GM18499 (cell line): Measurements from ENCODE around the gene USP17L10.
"Not testable (repeated sequence)": the region's sequence is repeated elsewhere in the genome, so short reads cannot be mapped to it uniquely, and the experiment has no call there.

Experiments used
- ATAC-seq: cut with Tn5 transposase; IDR thresholded peaks from one replicate; pipeline ENCODE4 v1.9.1; 2021; ENCODE audit warnings: moderate number of reproducible peaks; ENCODE audit not compliant: insufficient read depth, unreplicated experiment

Gene USP17L10

DNA sequence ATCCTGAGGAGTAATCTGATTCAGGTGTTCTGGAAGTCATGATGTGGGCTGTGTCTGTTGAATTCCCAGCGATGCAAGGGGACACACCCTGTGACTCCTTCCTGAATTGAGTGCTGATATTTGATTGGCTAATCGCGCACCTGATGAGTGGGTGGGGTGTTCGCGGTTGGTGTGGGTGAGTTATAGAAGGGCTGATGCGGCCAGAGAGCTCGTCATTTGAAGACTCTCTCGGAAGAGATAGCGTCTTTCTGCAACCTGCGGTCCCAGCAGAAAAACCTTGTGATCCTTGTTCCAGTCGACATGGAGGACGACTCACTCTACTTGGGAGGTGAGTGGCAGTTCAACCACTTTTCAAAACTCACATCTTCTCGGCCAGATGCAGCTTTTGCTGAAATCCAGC, at the start of gene USP17L10:
TSS of gene USP17L10 (plus strand) at position 301 of the 400 bp plus-strand sequence. CDS start at position 301, 0 bp downstream.
- not testable (repeated sequence) for ATAC-seq

- ATAC-seq = not testable (repeated sequence)
Measured at GRCh38 chr4:9165990-9166389, 44.5 kb upstream of the USP17L10 start.

GRCh38 chr4:9169791-9170459, 40.5 kb upstream of the USP17L10 start, which contains the start of gene FAM90A26:
FAM90A26 (plus strand) TSS chr4:9170409; CDS start chr4:9173173, 2,764 bp downstream.
- ATAC-seq = not testable (repeated sequence)

GRCh38 chr4:9214701-9215100, 4.2 kb downstream of the USP17L10 start:
- ATAC-seq = not testable (repeated sequence)

- ATAC-seq = not testable (repeated sequence)
Measured at GRCh38 chr4:9215105-9215504, 4.6 kb downstream of the USP17L10 start, which contains the start of gene USP17L11. USP17L11 (plus strand) TSS chr4:9215405; CDS start chr4:9215405, 0 bp downstream.

- ATAC-seq = not testable (repeated sequence)
Measured at GRCh38 chr4:9219852-9220251, 9.4 kb downstream of the USP17L10 start, which contains the start of gene USP17L12. USP17L12 (plus strand) TSS chr4:9220152; CDS start chr4:9220152, 0 bp downstream.

GRCh38 chr4:9224596-9224995, 14.1 kb downstream of the USP17L10 start, which contains the start of gene USP17L13:
USP17L13 (plus strand) TSS chr4:9224896; CDS start chr4:9224896, 0 bp downstream.
- ATAC-seq = not testable (repeated sequence)

GRCh38 chr4:9230249-9230648, 19.8 kb downstream of the USP17L10 start:
- ATAC-seq = not testable (repeated sequence)

DNA sequence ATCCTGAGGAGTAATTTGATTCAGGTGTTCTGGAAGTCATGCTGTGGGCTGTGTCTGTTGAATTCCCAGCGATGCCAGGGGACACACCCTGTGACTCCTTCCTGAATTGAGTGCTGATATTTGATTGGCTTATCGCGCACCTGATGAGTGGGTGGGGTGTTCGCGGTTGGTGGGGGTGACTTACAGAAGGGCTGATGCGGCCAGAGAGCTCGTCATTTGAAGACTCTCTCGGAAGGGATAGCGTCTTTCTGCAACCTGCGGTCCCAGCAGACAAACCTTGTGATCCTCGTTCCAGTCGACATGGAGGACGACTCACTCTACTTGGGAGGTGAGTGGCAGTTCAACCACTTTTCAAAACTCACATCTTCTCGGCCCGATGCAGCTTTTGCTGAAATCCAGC, 23.6 kb downstream of the USP17L10 start, which contains the start of gene USP17L15:
TSS of gene USP17L15 (plus strand) at position 301 of the 400 bp plus-strand sequence. CDS start at position 301, 0 bp downstream.
- ATAC-seq = not testable (repeated sequence)

- ATAC-seq = not testable (repeated sequence)
Measured at GRCh38 chr4:9238461-9238860, 28.0 kb downstream of the USP17L10 start.

GRCh38 chr4:9243579-9243978, 33.1 kb downstream of the USP17L10 start, which contains the start of gene USP17L17:
USP17L17 (plus strand) TSS chr4:9243879; CDS start chr4:9243879, 0 bp downstream.
- ATAC-seq = not testable (repeated sequence)

GRCh38 chr4:9247953-9248680, 37.7 kb downstream of the USP17L10 start, which contains the start of gene USP17L18:
USP17L18 (plus strand) TSS chr4:9248630; CDS start chr4:9248630, 0 bp downstream.
- not testable (repeated sequence) for ATAC-seq

DNA sequence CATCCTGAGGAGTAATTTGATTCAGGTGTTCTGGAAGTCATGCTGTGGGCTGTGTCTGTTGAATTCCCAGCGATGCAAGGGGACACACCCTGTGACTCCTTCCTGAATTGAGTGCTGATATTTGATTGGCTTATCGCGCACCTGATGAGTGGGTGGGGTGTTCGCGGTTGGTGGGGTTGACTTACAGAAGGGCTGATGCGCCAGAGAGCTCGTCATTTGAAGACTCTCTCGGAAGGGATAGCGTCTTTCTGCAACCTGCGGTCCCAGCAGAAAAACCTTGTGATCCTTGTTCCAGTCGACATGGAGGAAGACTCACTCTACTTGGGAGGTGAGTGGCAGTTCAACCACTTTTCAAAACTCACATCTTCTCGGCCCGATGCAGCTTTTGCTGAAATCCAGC, 42.6 kb downstream of the USP17L10 start, which contains the start of gene USP17L19:
TSS of gene USP17L19 (plus strand) at position 301 of the 400 bp plus-strand sequence. CDS start at position 301, 0 bp downstream.
- ATAC-seq = not testable (repeated sequence)

GRCh38 chr4:9257824-9258223, 47.4 kb downstream of the USP17L10 start, which contains the start of gene USP17L20:
USP17L20 (plus strand) TSS chr4:9258124; CDS start chr4:9258124, 0 bp downstream.
- not testable (repeated sequence) for ATAC-seq
